Measurements from ENCODE around the gene DUSP23.

DUSP23 gene

GRCh38 chr1:159803956-159804689 lies 23.4 kb downstream of the DUSP23 start:
- H3K4me2 ChIP-seq (ENCODE audit: low read length), result no peak overlapping the region
- no peak overlapping the region for H3K9ac ChIP-seq (ENCODE audit: low read length)

GRCh38 chr1:159804924-159805323 lies 24.2 kb downstream of the DUSP23 start:
- no peak overlapping the region for H3K9ac ChIP-seq (ENCODE audit: low read length)
- peaks cover 17% of the 10 kb centered on the region for H3K4me1 ChIP-seq (ENCODE audit: low read length)
- H3K9me3 ChIP-seq (ENCODE audit: insufficient read depth, low read length), result no peaks in the 10 kb centered on the region
- H4K20me1 ChIP-seq (ENCODE audit: insufficient read depth, low read length), result no peaks in the 10 kb centered on the region
- no peaks in the 10 kb centered on the region for H3K36me3 ChIP-seq (replicated peaks; ENCODE audit: low read depth, low read length)
- TF ChIP-seq EZH2phosphoT487 (IDR thresholded peaks at IDR 0.05; ENCODE audit: low read depth) (no peak), CTCF (IDR thresholded peaks at IDR 0.05; ENCODE audit: low read depth, low read length) (no peak)
- no peak overlapping the region for H3K4me3 ChIP-seq (ENCODE audit: low read length)
- peaks cover 70% of the 10 kb centered on the region for H3K27me3 ChIP-seq (ENCODE audit: low read depth, low read length)
- no peak overlapping the region for H3K4me2 ChIP-seq (ENCODE audit: low read length)
- no peaks in the 10 kb centered on the region for H3K79me2 ChIP-seq (ENCODE audit: low read length)
- no peak overlapping the region for H2AFZ ChIP-seq (ENCODE audit: low read depth, low read length)
- no peak overlapping the region for H3K27ac ChIP-seq (ENCODE audit: low read length)

More at GRCh38 chr1:159803956-159804689, 23.4 kb downstream of the DUSP23 start:
- Histone ChIP-seq H3K36me3 (replicated peaks; ENCODE audit: low read depth, low read length) (no peaks in the 10 kb centered on the region), H3K4me3 (ENCODE audit: low read length) (no peak overlapping the region), H2AFZ (ENCODE audit: low read depth, low read length) (no peak overlapping the region), H3K4me1 (ENCODE audit: low read length) (peaks cover 18% of the 10 kb centered on the region), H3K79me2 (ENCODE audit: low read length) (no peaks in the 10 kb centered on the region), H3K27ac (ENCODE audit: low read length) (no peak overlapping the region), H4K20me1 (ENCODE audit: insufficient read depth, low read length) (no peaks in the 10 kb centered on the region), H3K27me3 (ENCODE audit: low read depth, low read length) (peaks cover 74% of the 10 kb centered on the region), H3K9me3 (ENCODE audit: insufficient read depth, low read length) (no peaks in the 10 kb centered on the region)
- no peak for TF ChIP-seq EZH2phosphoT487 (IDR thresholded peaks at IDR 0.05; ENCODE audit: low read depth)
- TF ChIP-seq CTCF (IDR thresholded peaks at IDR 0.05; ENCODE audit: low read depth, low read length), result no peak; the same call in 1 of the 2 replicates

GRCh38 chr1:159815926-159816325 lies 35.2 kb downstream of the DUSP23 start:
- Histone ChIP-seq H3K9ac (ENCODE audit: low read length) (no peak overlapping the region), H3K79me2 (ENCODE audit: low read length) (no peaks in the 10 kb centered on the region)
- TF ChIP-seq EZH2phosphoT487 (IDR thresholded peaks at IDR 0.05; ENCODE audit: low read depth) (no peak), CTCF (IDR thresholded peaks at IDR 0.05; ENCODE audit: low read depth, low read length) (no peak)

GRCh38 chr1:159817276-159818041 lies 36.7 kb downstream of the DUSP23 start:
- Histone ChIP-seq H3K79me2 (ENCODE audit: low read length) (no peaks in the 10 kb centered on the region), H4K20me1 (ENCODE audit: insufficient read depth, low read length) (no peaks in the 10 kb centered on the region), H3K27me3 (ENCODE audit: low read depth, low read length) (peaks cover 62% of the 10 kb centered on the region), H3K27ac (ENCODE audit: low read length) (no peak overlapping the region), H2AFZ (ENCODE audit: low read depth, low read length) (no peak overlapping the region), H3K9me3 (ENCODE audit: insufficient read depth, low read length) (no peaks in the 10 kb centered on the region), H3K9ac (ENCODE audit: low read length) (no peak overlapping the region), H3K36me3 (replicated peaks; ENCODE audit: low read depth, low read length) (no peaks in the 10 kb centered on the region), H3K4me2 (ENCODE audit: low read length) (no peak overlapping the region), H3K4me3 (ENCODE audit: low read length) (no peak overlapping the region), H3K4me1 (ENCODE audit: low read length) (no peaks in the 10 kb centered on the region)
- TF ChIP-seq EZH2phosphoT487 (IDR thresholded peaks at IDR 0.05; ENCODE audit: low read depth) (no peak), CTCF (IDR thresholded peaks at IDR 0.05; ENCODE audit: low read depth, low read length) (no peak)

More at GRCh38 chr1:159815926-159816325, 35.2 kb downstream of the DUSP23 start:
- Histone ChIP-seq H3K4me1 (ENCODE audit: low read length) (no peaks in the 10 kb centered on the region; the same call in 1 of the 2 replicates), H4K20me1 (ENCODE audit: insufficient read depth, low read length) (no peaks in the 10 kb centered on the region), H3K4me2 (ENCODE audit: low read length) (no peak overlapping the region), H3K36me3 (replicated peaks; ENCODE audit: low read depth, low read length) (no peaks in the 10 kb centered on the region), H3K27ac (ENCODE audit: low read length) (no peak overlapping the region), H3K27me3 (ENCODE audit: low read depth, low read length) (peaks cover 54% of the 10 kb centered on the region), H3K4me3 (ENCODE audit: low read length) (no peak overlapping the region), H3K9me3 (ENCODE audit: insufficient read depth, low read length) (no peaks in the 10 kb centered on the region), H2AFZ (ENCODE audit: low read depth, low read length) (no peak overlapping the region)

Measured in OCI-LY3 (cell line).